HepG2 (cell line): Measurements from ENCODE around the gene PTAR1. TPM values are rescaled to one million over a fixed set of nuclear protein-coding genes. Genes with fewer than 3 reads are reported as not detected.

Experiments used
- ATAC-seq: fragments of 200-7000 bp; cut with Tn5 transposase; 3 replicates; pipeline ENCODE4 v1.9.1; 2020; ENCODE audit warnings: mild to moderate bottlenecking, moderate library complexity
- BruUV-seq: library from RNA; stranded (reverse); fragments of 400-500 nt; replicated peaks from 2 replicates; lab custom pipeline; 2021; lab: Mats Ljungman, UMichigan
- CTCF ChIA-PET: fragments of 300-600 bp; formaldehyde crosslinking; extraction: SDS; loops from one replicate; lab custom pipeline; 2021; ENCODE audit warnings: low total read pairs, inconsistent platforms, low intra/inter-chr PET ratio; lab: Yijun Ruan, JAX
- POLR2A ChIA-PET: fragments of 350-600 bp; sonication (Branson Sonifier 250); formaldehyde crosslinking; loops from one replicate; lab custom pipeline; 2020; ENCODE audit warnings: antibody characterized with exemption, inconsistent platforms; lab: Yijun Ruan, JAX
- DNase-seq: peaks from one replicate; pipeline ENCODE4 v3.0.0-alpha.2; 2015; ENCODE audit warnings: low spot score
- FAIRE-seq: peaks from 3 replicates; lab custom pipeline; 2011; peaks lifted over from hg19 to GRCh38; lab: Jason Lieb, UNC
- H2AFZ ChIP-seq: one replicate; pipeline ENCODE4 v1.6.1; 2011; ENCODE audit warnings: low read length, inconsistent platforms
- H3K27ac ChIP-seq: fragments of 300-600 bp; 3 replicates; pipeline ENCODE4 v1.8.0; 2011; ENCODE audit warnings: mixed run types, mild to moderate bottlenecking, mixed read lengths, low read length, inconsistent platforms; ENCODE audit not compliant: insufficient read depth; ENCODE audit errors: extremely low read length
- H3K27me3 ChIP-seq, 2 experiments: fragments of 200-600 bp in 1 of 2; 2 replicates in 1 of 2; 3 replicates in 1 of 2; pipeline versions ENCODE4 v1.6.0 to v1.8.0; 2011; ENCODE audit warnings: low read length in 2 of 2, mild to moderate bottlenecking in 2 of 2, moderate library complexity in 2 of 2, inconsistent platforms in 1 of 2; ENCODE audit not compliant: insufficient read depth in 2 of 2, control insufficient read depth in 1 of 2
- H3K36me3 ChIP-seq, 2 experiments: fragments of 200-600 bp in 1 of 2; replicated peaks in 1 of 2; 2 replicates in 1 of 2; 3 replicates in 1 of 2; pipeline versions ENCODE4 v1.5.1 to v1.8.0; 2011; ENCODE audit warnings: low read length in 2 of 2, inconsistent platforms in 1 of 2; ENCODE audit not compliant: insufficient read depth in 2 of 2, control insufficient read depth in 1 of 2
- H3K4me1 ChIP-seq: 2 replicates; pipeline ENCODE4 v1.5.1; 2012; ENCODE audit warnings: low read length, inconsistent platforms; ENCODE audit not compliant: insufficient read depth
- H3K4me2 ChIP-seq: 2 replicates; pipeline ENCODE4 v1.6.0; 2011; ENCODE audit warnings: low read depth, low read length, inconsistent platforms
- H3K4me3 ChIP-seq, 3 experiments: fragments of 200-600 bp in 1 of 3; sonication (generic), shearing (Covaris generic) in 1 of 3; replicated peaks in 1 of 3; 2 replicates each; pipeline ENCODE4 v1.5.1; 2011 to 2016; ENCODE audit warnings: low read length in 3 of 3, inconsistent platforms in 2 of 3, low read depth in 2 of 3, mild to moderate bottlenecking in 2 of 3, control low read depth in 1 of 3, mixed read lengths in 1 of 3; ENCODE audit not compliant: insufficient read depth in 1 of 3
- H3K79me2 ChIP-seq: one replicate; pipeline ENCODE4 v1.6.1; 2011; ENCODE audit warnings: low read length, inconsistent platforms; ENCODE audit not compliant: insufficient read depth
- H3K9ac ChIP-seq: 2 replicates; pipeline ENCODE4 v1.6.0; 2011; ENCODE audit warnings: mild to moderate bottlenecking, low read depth, low read length, inconsistent platforms; ENCODE audit not compliant: insufficient read depth
- H3K9me3 ChIP-seq: 2 replicates; pipeline ENCODE4 v1.5.1; 2012; ENCODE audit warnings: mild to moderate bottlenecking, low read length
- H4K20me1 ChIP-seq: 2 replicates; pipeline ENCODE4 v1.6.0; 2011; ENCODE audit warnings: inconsistent platforms, mild to moderate bottlenecking, low read length, moderate library complexity; ENCODE audit not compliant: insufficient read depth
- CEBPZ ChIP-seq: IDR thresholded peaks from 2 replicates; pipeline ENCODE4 v1.6.1; 2012; ENCODE audit warnings: low read length, improper control_type of control experiment
- GATAD2A ChIP-seq: IDR thresholded peaks from 2 replicates; pipeline ENCODE4 v1.6.1; 2016
- HNF4A ChIP-seq: sonication (generic); formaldehyde crosslinking; IDR thresholded peaks from 2 replicates; pipeline ENCODE4 v1.4.0; 2020; ENCODE audit warnings: missing genetic modification reagents
- NCOA5 ChIP-seq: sonication (generic); formaldehyde crosslinking; IDR thresholded peaks from 2 replicates; pipeline ENCODE4 v1.4.0; 2020; ENCODE audit warnings: missing genetic modification reagents
- SCMH1 ChIP-seq: sonication (generic); formaldehyde crosslinking; IDR thresholded peaks from 2 replicates; pipeline ENCODE4 v1.9.0; 2021; ENCODE audit warnings: missing genetic modification reagents, mild to moderate bottlenecking, borderline replicate concordance
- TEAD3 ChIP-seq: optimal IDR thresholded peaks from 2 replicates; pipeline ENCODE3; 2016; ENCODE audit warnings: borderline replicate concordance
- TMF1 ChIP-seq: sonication (generic); formaldehyde crosslinking; IDR thresholded peaks from 2 replicates; pipeline ENCODE4 v1.8.1; 2022; ENCODE audit warnings: low read depth, missing genetic modification reagents
- TOPORS ChIP-seq: sonication (generic); formaldehyde crosslinking; IDR thresholded peaks from 2 replicates; pipeline ENCODE4 v1.8.0; 2023; ENCODE audit warnings: mild to moderate bottlenecking, missing genetic modification reagents
- YY1 ChIP-seq: IDR thresholded peaks from 2 replicates; pipeline ENCODE4 v1.6.1; 2011; ENCODE audit warnings: low read length, low read depth, moderate library complexity, mild to moderate bottlenecking; ENCODE audit not compliant: insufficient read depth, insufficient replicate concordance
- ZNF644 ChIP-seq: IDR thresholded peaks from 2 replicates; pipeline ENCODE4 v1.6.1; 2016; ENCODE audit warnings: low read depth
- WGBS: methylation state at CpG from one replicate; pipeline ENCODE4 v1.1.6; 2017; ENCODE audit warnings: low lambda C conversion rate; 5-methylcytosine and 5-hydroxymethylcytosine counted together
- in situ Hi-C: cut with HindIII; loops from 2 replicates; pipeline ENCODE4 v1.10.0; 2017; ENCODE audit warnings: low pct_unique_long_range_greater_than_20kb; ENCODE audit not compliant: extremely low pct_ligation_motif_present
- intact Hi-C: fragments of 100-400 bp; cut with micrococcal nuclease; formaldehyde crosslinking; loops from one replicate; pipeline ENCODE4 v1.10.0; 2022; ENCODE audit not compliant: unreplicated experiment
- polyA plus RNA-seq, 8 experiments: library from polyadenylated mRNA; depleted of rRNA in 3 of 8; stranded (reverse) in 7 of 8; unstranded in 1 of 8; fragments of >200 nt; fragmentation: Illumina TruSeq in 4 of 8; extraction: Trizol in 4 of 8; gene quantifications; 2 replicates each; pipeline versions ENCODE4 v1.2.1 to v1.2.3, GENCODE V29; 2011 to 2016; ENCODE audit warnings: low read depth in 4 of 8, missing spikeins in 1 of 8, mixed read lengths in 1 of 8; ENCODE audit not compliant: insufficient read depth in 1 of 8
- total RNA-seq, 5 experiments: library from RNA; depleted of rRNA; stranded (reverse); fragments of >200 nt; fragmentation: Illumina TruSeq; extraction: Trizol; gene quantifications; 2 replicates each; pipeline ENCODE4 v1.2.3, GENCODE V29; 2016; ENCODE audit warnings: low read depth in 1 of 5
- TF ChIP-seq, protein P1 (sequence below): sonication (generic); formaldehyde crosslinking; IDR thresholded peaks from 2 replicates; pipeline ENCODE4 v1.4.0; 2020; ENCODE audit warnings: mild to moderate bottlenecking, low read depth, missing genetic modification reagents

The PTAR1 gene
- total and polyA plus RNA-seq, 2 of the 13 experiments (the other 11 are each of a cell fraction or from before 2014, with no cell fraction given) = 26.5 to 42.1 TPM

GRCh38 chr9:69757996-69758675 lies 1.7 kb downstream of the PTAR1 start:
- Histone ChIP-seq H3K4me1 (peaks cover 55% of the 10 kb centered on the region), H3K4me2 (peak overlapping the region; percentile 88), H3K27ac (peak overlapping the region; percentile 22), H3K27me3 (no peaks in the 10 kb centered on the region; a peak in 1 of 5 replicates), H3K9me3 (no peaks in the 10 kb centered on the region), H2AFZ (no peak overlapping the region), H3K9ac (peak overlapping the region; percentile 54; the same call in 1 of the 2 replicates), H3K4me3 (peak overlapping the region; percentile 48 to 85 (median 82); a peak in 5 of 6 replicates), H3K79me2 (peaks cover 59% of the 10 kb centered on the region), H4K20me1 (peaks cover 6% of the 10 kb centered on the region; the same call in 1 of the 2 replicates), H3K36me3 (no peaks in the 10 kb centered on the region)
- TF ChIP-seq CEBPZ = no peak
- TF ChIP-seq GATAD2A = 0 out of 2 replicates have a peak, but pooled peaks have one; percentile 15
- DNase-seq (no peak), FAIRE-seq (no peak), ATAC-seq (no peak)
- in situ Hi-C loops = no loop called here
- 61% methylated on average over 6 of the region's 6 CpGs for WGBS
- BruUV-seq = no TSS peak
- CTCF ChIA-PET = no interaction called here
- POLR2A ChIA-PET = interaction anchor here (2.5 kb wide), 1 partner anchor 10 kb away, joined by 31 read pairs; no protein-coding TSS in a partner anchor
- intact Hi-C loops = no loop called here

DNA sequence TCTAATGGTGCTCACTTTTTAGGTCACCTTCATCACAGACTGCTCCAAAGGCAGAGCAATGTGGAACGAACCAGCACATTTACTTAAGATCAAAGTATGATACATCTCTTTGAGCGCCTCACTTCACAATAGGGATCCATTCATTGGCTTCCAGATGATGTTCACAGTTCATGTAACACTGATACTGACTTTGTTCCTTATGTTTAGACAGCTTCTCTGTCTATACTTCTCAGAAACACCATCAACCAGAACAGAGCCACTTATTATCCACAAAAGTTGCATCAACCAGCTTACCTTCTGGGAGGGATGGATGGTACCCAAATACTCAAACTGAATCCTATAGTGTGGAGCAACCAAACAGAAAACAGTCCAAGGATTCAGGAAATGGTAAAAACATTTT lies 4.6 kb downstream of the PTAR1 start:
- CTCF ChIA-PET = no interaction called here
- POLR2A ChIA-PET = no interaction called here
- intact Hi-C loops = no loop called here
- no peak overlapping the region for H2AFZ ChIP-seq
- no peaks in the 10 kb centered on the region; a peak in 1 of 5 replicates for H3K27me3 ChIP-seq
- H3K4me2 ChIP-seq = peak overlapping the region; percentile 25
- 30% methylated on average over 2 of the region's 2 CpGs for WGBS
- peaks cover 0 to 5% of the 10 kb centered on the region in 2 experiments; a peak in 1 of 5 replicates for H3K36me3 ChIP-seq
- ATAC-seq (peak; percentile 55), DNase-seq (peak; percentile 78), FAIRE-seq (peak; percentile 78)
- H3K27ac ChIP-seq = peak overlapping the region; percentile 18
- peaks cover 87% of the 10 kb centered on the region for H3K79me2 ChIP-seq
- peaks cover 6% of the 10 kb centered on the region; the same call in 1 of the 2 replicates for H4K20me1 ChIP-seq
- no peak overlapping the region for H3K4me3 ChIP-seq
- BruUV-seq = no TSS peak
- peaks cover 84% of the 10 kb centered on the region for H3K4me1 ChIP-seq
- in situ Hi-C loops = no loop called here
- H3K9ac ChIP-seq = no peak overlapping the region
- H3K9me3 ChIP-seq = no peaks in the 10 kb centered on the region
- TF ChIP-seq HNF4A (CRISPR knock-in tag) (peak; percentile 11; the same call in 1 of the 2 replicates), ZNF644 (CRISPR knock-in tag) (peak; percentile 74), SCMH1 (CRISPR knock-in tag) (no peak), YY1 (no peak), GATAD2A (peak; percentile 50; the same call in 1 of the 2 replicates), TMF1 (no peak), NCOA5 (CRISPR knock-in tag) (no peak), TOPORS (no peak), TEAD3 (peak; percentile 8)
- TF ChIP-seq, protein P1, sequence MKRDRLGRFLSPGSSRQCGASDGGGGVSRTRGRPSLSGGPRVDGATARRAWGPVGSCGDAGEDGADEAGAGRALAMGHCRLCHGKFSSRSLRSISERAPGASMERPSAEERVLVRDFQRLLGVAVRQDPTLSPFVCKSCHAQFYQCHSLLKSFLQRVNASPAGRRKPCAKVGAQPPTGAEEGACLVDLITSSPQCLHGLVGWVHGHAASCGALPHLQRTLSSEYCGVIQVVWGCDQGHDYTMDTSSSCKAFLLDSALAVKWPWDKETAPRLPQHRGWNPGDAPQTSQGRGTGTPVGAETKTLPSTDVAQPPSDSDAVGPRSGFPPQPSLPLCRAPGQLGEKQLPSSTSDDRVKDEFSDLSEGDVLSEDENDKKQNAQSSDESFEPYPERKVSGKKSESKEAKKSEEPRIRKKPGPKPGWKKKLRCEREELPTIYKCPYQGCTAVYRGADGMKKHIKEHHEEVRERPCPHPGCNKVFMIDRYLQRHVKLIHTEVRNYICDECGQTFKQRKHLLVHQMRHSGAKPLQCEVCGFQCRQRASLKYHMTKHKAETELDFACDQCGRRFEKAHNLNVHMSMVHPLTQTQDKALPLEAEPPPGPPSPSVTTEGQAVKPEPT (CRISPR knock-in tag) = no peak
